Gastroesophageal sphincter (tissue), 3 donors: Measurements from ENCODE around the gene UMODL1.

Experiments
- CTCF ChIP-seq, 4 experiments: fragments of 200-600 bp in 2 of 4; fragments of 450-650 bp in 2 of 4; sonication (generic) in 1 of 4; IDR thresholded peaks; one replicate each; pipeline ENCODE4 v1.5.1; 2017 to 2019; ENCODE audit warnings: antibody characterized with exemption in 4 of 4, mild to moderate bottlenecking in 2 of 4, moderate library complexity in 2 of 4
- POLR2A ChIP-seq, 2 donors: fragments of 450-650 bp; IDR thresholded peaks; one replicate each; pipeline ENCODE4 v1.6.1; 2017; ENCODE audit warnings: antibody characterized with exemption in 2 of 2, mild to moderate bottlenecking in 2 of 2, moderate library complexity in 1 of 2

- no peak for TF ChIP-seq CTCF (IDR thresholded peaks at IDR 0.05)
- TF ChIP-seq POLR2A (IDR thresholded peaks at IDR 0.05): no peak
Measured at GRCh38 chr21:42094811-42095210, 23.7 kb downstream of the UMODL1 start.
